ENCODE measurements around the gene RAB31. TPM values are rescaled to one million over a fixed set of nuclear protein-coding genes. Genes with fewer than 3 reads are reported as not detected.

Gene RAB31
- total and polyA plus RNA-seq, 11 donors, result 3.2 to 67.7 (median 12.8) TPM

- Histone ChIP-seq H3K9me3 (no peaks in the 10 kb centered on the region), H3K27ac (no peak overlapping the region), H3K4me3 (no peak overlapping the region), H3K27me3 (no peaks in the 10 kb centered on the region), H3K4me1 (peaks cover 0 to 26% (median 0%) of the 10 kb centered on the region in 12 donors), H3K36me3 (peaks cover 0 to 7% (median 0%) of the 10 kb centered on the region in 9 donors)
- ATAC-seq, result no peak
- no peak for TF ChIP-seq POLR2A (IDR thresholded peaks at IDR 0.05)
- TF ChIP-seq, protein P1, sequence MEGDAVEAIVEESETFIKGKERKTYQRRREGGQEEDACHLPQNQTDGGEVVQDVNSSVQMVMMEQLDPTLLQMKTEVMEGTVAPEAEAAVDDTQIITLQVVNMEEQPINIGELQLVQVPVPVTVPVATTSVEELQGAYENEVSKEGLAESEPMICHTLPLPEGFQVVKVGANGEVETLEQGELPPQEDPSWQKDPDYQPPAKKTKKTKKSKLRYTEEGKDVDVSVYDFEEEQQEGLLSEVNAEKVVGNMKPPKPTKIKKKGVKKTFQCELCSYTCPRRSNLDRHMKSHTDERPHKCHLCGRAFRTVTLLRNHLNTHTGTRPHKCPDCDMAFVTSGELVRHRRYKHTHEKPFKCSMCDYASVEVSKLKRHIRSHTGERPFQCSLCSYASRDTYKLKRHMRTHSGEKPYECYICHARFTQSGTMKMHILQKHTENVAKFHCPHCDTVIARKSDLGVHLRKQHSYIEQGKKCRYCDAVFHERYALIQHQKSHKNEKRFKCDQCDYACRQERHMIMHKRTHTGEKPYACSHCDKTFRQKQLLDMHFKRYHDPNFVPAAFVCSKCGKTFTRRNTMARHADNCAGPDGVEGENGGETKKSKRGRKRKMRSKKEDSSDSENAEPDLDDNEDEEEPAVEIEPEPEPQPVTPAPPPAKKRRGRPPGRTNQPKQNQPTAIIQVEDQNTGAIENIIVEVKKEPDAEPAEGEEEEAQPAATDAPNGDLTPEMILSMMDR (IDR thresholded peaks at IDR 0.05), result no peak
- WGBS, 4 donors, result 80 to 87% (median 81%) methylated on average over 3 of the region's 3 CpGs
- intact Hi-C loops (cut with DNase I), result no loop called here
- no peak for DNase-seq
Observed at GRCh38 chr18:9786631-9787030, 78.5 kb downstream of the RAB31 start.

DNA sequence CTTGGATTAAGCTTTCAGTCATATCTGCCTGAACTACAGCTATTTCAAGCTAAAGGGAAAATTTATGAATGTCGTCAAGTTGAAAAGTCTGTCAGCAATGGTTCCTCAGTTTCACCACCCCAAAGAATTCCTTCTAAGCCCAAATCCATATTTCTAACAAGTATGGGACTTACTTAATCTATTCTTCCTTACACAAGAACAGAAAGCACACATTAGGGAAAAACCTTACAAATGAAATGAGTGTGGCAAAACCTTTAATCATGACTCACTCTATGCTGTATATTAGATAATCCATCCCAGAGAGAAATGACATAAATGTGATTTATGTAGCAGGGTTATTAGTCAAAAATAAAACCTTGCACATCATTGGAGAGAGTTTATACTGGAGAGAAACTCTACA, 78.9 kb downstream of the RAB31 start:
- DNase-seq (no peak), ATAC-seq (no peak)
- Histone ChIP-seq H3K27me3 (no peaks in the 10 kb centered on the region), H3K4me1 (peaks cover 0 to 24% (median 0%) of the 10 kb centered on the region in 12 donors), H3K36me3 (peaks cover 0 to 7% (median 0%) of the 10 kb centered on the region in 9 donors), H3K4me3 (no peak overlapping the region), H3K27ac (peak overlapping the region in 1 of 12 donors; percentile 22), H3K9me3 (no peaks in the 10 kb centered on the region)
- TF ChIP-seq, protein P1 (IDR thresholded peaks at IDR 0.05), result no peak
- no peak for TF ChIP-seq POLR2A (IDR thresholded peaks at IDR 0.05)
- WGBS, 4 donors, result 95 to 100% (median 97%) methylated on average over 1 of the region's 1 CpG
- intact Hi-C loops (cut with DNase I), result no loop called here

- TF ChIP-seq, protein P1 (IDR thresholded peaks at IDR 0.05), result no peak
- TF ChIP-seq POLR2A (IDR thresholded peaks at IDR 0.05), result no peak
Observed at GRCh38 chr18:9787712-9788111, 79.6 kb downstream of the RAB31 start.

GRCh38 chr18:9788140-9788539, 80.0 kb downstream of the RAB31 start:
- TF ChIP-seq, protein P1 (IDR thresholded peaks at IDR 0.05), result no peak
- no peak for TF ChIP-seq POLR2A (IDR thresholded peaks at IDR 0.05)
- intact Hi-C loops (cut with DNase I), result no loop called here

More at GRCh38 chr18:9787712-9788111, 79.6 kb downstream of the RAB31 start:
- no peak overlapping the region for H3K4me3 ChIP-seq
- peaks cover 0 to 7% (median 0%) of the 10 kb centered on the region in 9 donors for H3K36me3 ChIP-seq
- 93 to 95% (median 94%) methylated on average over 6 of the region's 6 CpGs for WGBS, 4 donors
- no peaks in the 10 kb centered on the region for H3K27me3 ChIP-seq
- peaks cover 0 to 17% (median 0%) of the 10 kb centered on the region in 12 donors for H3K4me1 ChIP-seq
- H3K9me3 ChIP-seq, result no peaks in the 10 kb centered on the region
- intact Hi-C loops (cut with DNase I), result no loop called here
- no peak for ATAC-seq
- no peak for DNase-seq
- H3K27ac ChIP-seq, result peak overlapping the region in 1 of 12 donors; percentile 22

More at GRCh38 chr18:9788140-9788539, 80.0 kb downstream of the RAB31 start:
- DNase-seq (no peak), ATAC-seq (no peak)
- 88 to 96% (median 93%) methylated on average over 1 of the region's 1 CpG for WGBS, 4 donors
- H3K4me3 ChIP-seq, result no peak overlapping the region
- no peak overlapping the region for H3K27ac ChIP-seq
- no peaks in the 10 kb centered on the region for H3K9me3 ChIP-seq
- H3K4me1 ChIP-seq, result peaks cover 0 to 12% (median 0%) of the 10 kb centered on the region in 12 donors
- no peaks in the 10 kb centered on the region for H3K27me3 ChIP-seq
- H3K36me3 ChIP-seq, result peaks cover 0 to 7% (median 0%) of the 10 kb centered on the region in 9 donors
